MCF 10A (cell line): Measurements from ENCODE around the gene CCDC137. TPM values are rescaled to one million over a fixed set of nuclear protein-coding genes. Genes with fewer than 3 reads are reported as not detected.

Source experiments
- BruUV-seq: library from RNA; stranded (reverse); fragments of 400-500 nt; replicated peaks from 2 replicates; lab custom pipeline; 2021; lab: Mats Ljungman, UMichigan
- CTCF ChIA-PET: fragments of 300-600 bp; sonication (Branson Sonifier 250); formaldehyde crosslinking; extraction: SDS; loops from one replicate; lab custom pipeline; 2021; ENCODE audit warnings: antibody characterized with exemption, inconsistent platforms; lab: Yijun Ruan, JAX
- POLR2A ChIA-PET: fragments of 300-600, 350-650 bp; sonication (Branson Sonifier 250); formaldehyde crosslinking; extraction: SDS; loops from one replicate; lab custom pipeline; 2020; ENCODE audit warnings: antibody characterized with exemption, inconsistent platforms; lab: Yijun Ruan, JAX
- DNase-seq: peaks from one replicate; pipeline ENCODE4 v3.0.0-alpha.2; 2018; ENCODE audit not compliant: unreplicated experiment
- H3K27ac Mint-ChIP-seq: one replicate; pipeline ENCODE4 v1.8.0; 2022; ENCODE audit warnings: mild to moderate bottlenecking, low read depth, mixed read lengths; ENCODE audit not compliant: unreplicated experiment
- H3K27me3 Mint-ChIP-seq: one replicate; pipeline ENCODE4 v1.8.0; 2022; ENCODE audit warnings: mixed read lengths; ENCODE audit not compliant: insufficient read depth, unreplicated experiment
- H3K36me3 Mint-ChIP-seq: one replicate; pipeline ENCODE4 v1.8.0; 2022; ENCODE audit warnings: mild to moderate bottlenecking, moderate library complexity, mixed read lengths; ENCODE audit not compliant: insufficient read depth, unreplicated experiment
- H3K4me1 Mint-ChIP-seq: one replicate; pipeline ENCODE4 v1.8.0; 2022; ENCODE audit warnings: mixed read lengths; ENCODE audit not compliant: insufficient read depth, unreplicated experiment
- H3K4me3 Mint-ChIP-seq: one replicate; pipeline ENCODE4 v1.8.0; 2022; ENCODE audit warnings: mild to moderate bottlenecking, moderate library complexity, mixed read lengths; ENCODE audit not compliant: unreplicated experiment
- H3K9me3 Mint-ChIP-seq: one replicate; pipeline ENCODE4 v1.8.0; 2022; ENCODE audit warnings: mixed read lengths; ENCODE audit not compliant: unreplicated experiment
- CTCF ChIP-seq: fragments of 200-600 bp; IDR thresholded peaks from one replicate; pipeline ENCODE4 v1.8.0; 2022; ENCODE audit warnings: antibody characterized with exemption, mild to moderate bottlenecking; ENCODE audit not compliant: unreplicated experiment
- intact Hi-C: fragments of 100-400 bp; cut with micrococcal nuclease; formaldehyde crosslinking; loops from 2 replicates; pipeline ENCODE4 v1.14.1; 2022
- total RNA-seq: library from RNA; stranded (reverse); gene quantifications from 2 replicates; pipeline ENCODE4 v1.2.3, GENCODE V29; 2022

Gene CCDC137
- total RNA-seq, 1 experiment from 2014 or later: 27.1 TPM

GRCh38 chr17:81714412-81715106 lies 48.0 kb downstream of the CCDC137 start:
- intact Hi-C loops: no loop called here
- Mint-ChIP-seq H3K4me1 (peaks cover 6% of the 10 kb centered on the region), H3K27ac (no peak overlapping the region), H3K36me3 (peaks cover 42% of the 10 kb centered on the region), H3K4me3 (no peak overlapping the region), H3K27me3 (no peaks in the 10 kb centered on the region), H3K9me3 (no peaks in the 10 kb centered on the region)
- DNase-seq: no peak
- BruUV-seq: no TSS peak
- POLR2A ChIA-PET: interaction anchor here (0.5 to 5.7 kb wide), 5 partner anchors 9 to 147 kb away, joined by 3 to 63 read pairs (median 4); partner anchors contain the start of genes MCRIP1 and MRPL12
- TF ChIP-seq CTCF: no peak
- CTCF ChIA-PET: interaction anchor here (0.6 to 1.2 kb wide), 3 partner anchors 9 to 142 kb away, joined by 3 to 4 read pairs (median 3); partner anchors contain the start of genes ARL16 and HGS

- H3K27ac Mint-ChIP-seq: no peak overlapping the region
- H3K27me3 Mint-ChIP-seq: no peaks in the 10 kb centered on the region
- DNase-seq: no peak
- peaks cover 36% of the 10 kb centered on the region for H3K36me3 Mint-ChIP-seq
- POLR2A ChIA-PET: interaction anchor here (0.8 to 5.7 kb wide), 3 partner anchors 8 to 146 kb away, joined by 4 to 63 read pairs (median 49); partner anchors contain the start of gene MRPL12
- BruUV-seq: no TSS peak
- no peak for TF ChIP-seq CTCF
- CTCF ChIA-PET: interaction anchor here (0.6 to 1.2 kb wide), 2 partner anchors 8 to 143 kb away, joined by 3 to 4 read pairs; no protein-coding TSS in a partner anchor
- no peaks in the 10 kb centered on the region for H3K9me3 Mint-ChIP-seq
- intact Hi-C loops: no loop called here
- peaks cover 6% of the 10 kb centered on the region for H3K4me1 Mint-ChIP-seq
- H3K4me3 Mint-ChIP-seq: no peak overlapping the region
Observed at GRCh38 chr17:81715107-81715871, 48.8 kb downstream of the CCDC137 start.

- DNase-seq: no peak
- CTCF ChIA-PET: no interaction called here
- POLR2A ChIA-PET: interaction anchor here (5.4 kb wide), 1 partner anchor 7 kb away, joined by 49 read pairs; no protein-coding TSS in a partner anchor
- Mint-ChIP-seq H3K36me3 (peaks cover 35% of the 10 kb centered on the region), H3K27me3 (no peaks in the 10 kb centered on the region), H3K4me3 (no peak overlapping the region), H3K27ac (no peak overlapping the region), H3K4me1 (no peaks in the 10 kb centered on the region), H3K9me3 (no peaks in the 10 kb centered on the region)
- BruUV-seq: no TSS peak
- no peak for TF ChIP-seq CTCF
- intact Hi-C loops: no loop called here
Observed at GRCh38 chr17:81715872-81716673, 49.5 kb downstream of the CCDC137 start.
